CD4-positive, alpha-beta T cell treated with Interleukin-17A for 4 hours (primary cell): ENCODE results near the gene SDCCAG8.

Experiments
- DNase-seq: peaks from one replicate; pipeline ENCODE4 v3.0.0-alpha.2; 2020; ENCODE audit warnings: mixed read lengths

Gene SDCCAG8

DNA sequence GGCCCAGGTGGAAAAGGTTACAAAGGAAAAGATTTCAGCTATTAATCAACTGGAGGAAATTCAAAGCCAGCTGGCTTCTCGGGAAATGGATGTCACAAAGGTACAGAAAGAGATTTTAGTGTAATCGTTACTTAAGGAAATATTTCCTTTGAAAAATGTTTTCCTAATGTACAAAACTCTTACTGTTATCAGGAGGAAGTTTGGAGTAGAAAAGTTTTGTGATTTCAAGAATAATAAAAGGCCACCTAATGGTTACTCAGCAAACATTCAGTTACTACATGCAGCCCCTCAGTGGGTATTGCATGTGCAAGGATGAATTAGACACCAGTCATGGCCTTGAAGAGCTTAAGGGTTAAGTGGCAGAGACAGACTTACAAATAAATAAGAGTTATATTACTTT, 85.2 kb downstream of the SDCCAG8 start:
- no peak for DNase-seq

DNA sequence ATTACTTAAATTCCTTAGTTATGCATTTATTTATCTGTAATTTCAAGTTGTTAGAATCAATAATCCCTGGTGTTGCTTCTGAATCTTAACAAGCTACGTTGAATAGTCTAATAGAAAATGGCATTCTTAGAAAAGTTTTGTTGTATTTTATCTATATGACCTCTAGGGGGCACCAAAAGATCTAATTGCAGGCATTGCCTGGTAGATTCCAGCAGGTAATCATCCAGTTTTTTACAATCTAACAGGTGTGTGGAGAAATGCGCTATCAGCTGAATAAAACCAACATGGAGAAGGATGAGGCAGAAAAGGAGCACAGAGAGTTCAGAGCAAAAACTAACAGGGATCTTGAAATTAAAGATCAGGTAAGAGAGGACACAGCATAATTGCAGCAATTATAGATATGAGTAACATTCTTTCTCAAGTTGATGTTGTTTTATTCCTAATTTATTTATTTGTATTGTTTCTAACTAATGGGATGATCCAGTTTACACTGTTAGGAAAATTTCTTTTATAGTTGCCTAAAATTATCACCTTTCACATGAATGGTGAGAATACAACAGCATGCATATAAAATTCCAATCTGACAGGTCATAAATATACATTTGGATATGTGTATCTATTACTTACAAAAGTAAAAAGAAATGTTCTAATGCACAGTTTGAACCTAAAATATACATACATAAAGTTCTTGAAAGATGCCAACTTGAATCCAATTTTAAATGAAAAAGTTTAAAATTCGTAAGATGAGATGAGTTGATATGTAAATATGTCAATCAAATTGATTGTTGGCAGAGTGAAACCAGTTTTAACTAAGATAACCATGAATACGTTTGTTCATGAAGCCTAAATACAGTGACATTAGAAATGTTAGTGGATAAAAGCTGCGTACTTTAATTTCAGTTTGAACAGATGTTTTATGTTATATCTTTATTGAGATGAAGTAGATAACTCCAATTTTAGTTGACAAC, 88.4 kb downstream of the SDCCAG8 start:
- DNase-seq = no peak

DNA sequence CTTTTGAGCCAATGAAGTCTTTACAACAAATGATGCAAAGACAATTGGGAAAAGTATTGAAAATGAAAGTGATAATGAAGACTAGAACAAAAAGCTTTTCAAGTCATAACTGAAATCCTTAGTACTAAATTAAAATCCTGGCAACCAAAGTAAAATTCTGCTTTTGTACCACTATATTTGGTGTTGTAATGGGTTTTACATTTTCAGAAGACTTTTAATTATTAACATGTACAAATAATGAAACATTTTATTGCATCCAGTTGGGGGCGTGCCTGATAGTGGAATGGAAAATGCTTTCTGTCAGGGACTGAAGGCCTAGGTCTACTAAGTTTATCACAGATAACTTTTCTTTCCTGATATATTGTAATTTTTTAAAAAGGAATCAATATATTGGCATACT, 89.4 kb downstream of the SDCCAG8 start:
- no peak for DNase-seq

DNA sequence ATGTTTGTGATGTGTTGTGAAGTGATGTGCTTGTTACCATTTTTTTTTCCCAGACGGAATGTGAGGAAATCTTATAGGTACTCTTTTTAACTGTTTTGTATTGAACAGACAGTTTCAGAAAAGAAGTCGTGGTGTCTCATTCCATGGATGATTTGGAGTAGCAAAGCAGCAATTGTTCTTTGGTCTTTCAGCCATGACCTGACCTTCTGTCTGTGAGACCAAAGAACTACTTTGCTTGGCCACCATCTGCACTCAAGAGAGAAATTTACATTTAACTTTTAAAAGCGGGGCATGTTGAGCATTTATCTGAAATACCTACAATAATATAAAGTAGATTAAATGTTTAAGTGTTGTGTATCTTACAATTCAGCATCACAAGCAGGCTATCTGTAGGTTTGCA, 90.2 kb downstream of the SDCCAG8 start:
- no peak for DNase-seq

DNA sequence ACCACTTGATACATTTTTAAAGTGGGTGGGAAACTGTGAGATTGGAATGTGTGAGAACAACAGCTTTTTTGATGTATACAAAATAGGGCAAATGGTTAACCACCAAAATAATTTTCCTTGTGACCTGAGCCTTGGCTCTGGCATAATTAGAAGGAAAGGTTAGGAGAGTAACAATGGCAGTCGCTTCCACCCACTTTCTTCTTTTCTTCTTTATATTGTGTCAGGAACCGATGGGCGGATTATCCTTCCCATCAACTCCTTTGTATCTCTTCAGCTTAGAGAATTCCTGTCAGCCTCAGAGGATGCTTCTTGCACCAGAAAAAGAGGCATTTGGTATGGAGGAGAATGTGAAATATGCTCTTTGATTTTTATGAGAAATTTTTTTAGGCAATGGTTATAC, 90.6 kb downstream of the SDCCAG8 start:
- DNase-seq = no peak

DNA sequence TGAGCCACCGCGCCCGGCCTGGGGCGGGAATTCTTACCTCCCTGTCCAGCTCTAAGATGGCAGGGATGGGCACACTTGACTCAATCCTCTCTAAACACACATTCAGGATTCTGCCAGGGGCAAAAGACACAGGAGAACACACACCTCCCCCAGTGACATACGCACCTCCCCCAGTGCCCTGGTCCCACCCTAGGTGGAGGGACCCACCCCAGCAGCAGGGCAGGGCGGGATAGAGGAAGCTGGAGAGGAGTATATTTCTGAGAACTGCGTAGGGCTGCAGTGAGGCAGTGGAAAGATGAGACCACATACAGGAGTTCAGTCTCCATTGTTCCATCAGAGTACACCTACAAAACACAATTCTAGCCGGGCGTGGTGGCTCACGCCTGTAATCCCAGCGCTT, 92.5 kb downstream of the SDCCAG8 start:
- no peak for DNase-seq

DNA sequence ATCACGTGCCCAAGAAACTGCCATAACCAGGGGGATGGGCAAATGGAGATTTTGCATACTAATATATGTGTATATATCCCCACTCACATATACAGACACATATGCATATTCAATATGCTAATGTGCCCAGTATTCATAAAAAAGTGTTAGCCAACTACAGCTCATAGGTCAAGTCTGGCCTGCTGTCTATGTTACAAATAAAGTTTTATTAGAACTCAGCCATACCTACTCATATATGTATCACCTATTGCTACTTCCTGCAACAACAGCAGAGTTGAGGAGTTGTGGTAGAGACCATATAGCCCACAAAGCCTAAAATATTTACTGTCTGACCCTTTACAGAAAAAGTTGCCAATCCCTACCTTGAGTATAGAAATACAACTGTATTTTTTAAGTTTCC, 93.3 kb downstream of the SDCCAG8 start:
- DNase-seq = no peak

DNA sequence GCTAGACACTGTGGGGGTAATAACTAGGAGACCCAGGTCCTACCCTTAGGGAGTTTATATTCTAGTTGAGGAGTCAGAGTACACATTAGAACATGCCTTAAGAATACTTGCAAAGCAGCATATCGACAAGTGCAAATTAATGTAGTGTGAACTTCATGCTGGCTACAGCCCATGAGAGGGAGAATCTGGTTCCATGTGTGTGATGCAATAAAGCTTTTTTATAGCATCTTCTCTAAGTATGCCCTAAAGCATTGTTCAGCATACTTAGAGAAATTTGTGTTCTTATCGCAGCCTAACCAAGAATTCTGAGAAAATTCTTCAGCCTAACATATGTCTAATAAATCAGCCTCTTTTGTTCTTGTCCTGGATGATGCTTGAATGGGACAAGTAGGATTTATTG, 95.5 kb downstream of the SDCCAG8 start:
- DNase-seq = no peak

DNA sequence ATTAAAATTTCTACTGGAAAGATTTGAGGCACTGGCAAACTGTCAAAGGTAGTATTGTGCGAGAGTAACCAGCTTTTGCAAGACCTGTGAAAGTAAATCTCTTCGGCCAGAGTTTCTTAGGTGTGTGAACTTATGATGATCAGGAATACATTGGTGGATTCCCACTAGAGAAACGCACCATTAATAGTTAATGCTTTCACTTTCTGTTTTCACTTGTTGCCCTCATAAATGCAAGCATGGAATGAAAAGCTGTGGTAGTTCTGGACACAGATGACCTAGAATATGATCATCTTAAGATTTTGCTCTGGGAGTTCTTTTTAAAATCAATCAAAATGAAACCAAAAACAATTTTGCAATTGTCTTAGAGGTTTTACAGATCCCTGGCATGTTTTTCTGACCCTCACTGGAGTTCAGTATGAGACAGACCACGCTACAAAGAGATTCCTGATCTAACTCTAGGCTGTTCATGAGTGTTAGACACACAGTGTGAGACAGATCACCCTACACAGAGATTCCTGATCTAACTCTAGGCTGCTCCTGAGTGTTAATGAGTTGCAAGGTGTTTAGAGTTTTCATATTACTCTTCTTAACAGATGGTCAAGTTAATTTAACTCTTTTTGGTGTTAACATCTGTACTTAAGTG, 98.8 kb downstream of the SDCCAG8 start:
- no peak for DNase-seq

DNA sequence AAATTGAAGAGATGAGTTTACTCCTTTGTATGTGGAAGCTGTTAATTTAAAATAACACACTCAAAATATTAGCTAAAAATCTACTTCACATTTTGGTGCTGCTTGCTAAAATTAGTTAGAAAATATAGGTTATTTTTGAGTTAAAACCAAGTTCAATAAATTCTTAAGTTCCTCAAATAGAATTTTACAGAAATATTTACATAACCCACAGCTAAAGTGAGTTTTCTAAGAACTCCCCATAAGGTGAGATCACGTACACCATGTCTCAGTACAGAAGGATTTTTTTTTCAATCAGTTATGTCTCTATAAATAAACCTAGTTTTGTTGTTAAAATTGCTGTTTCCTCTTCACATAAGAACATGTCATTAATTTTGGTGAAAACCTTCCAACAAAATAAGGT, 108.0 kb downstream of the SDCCAG8 start:
- no peak for DNase-seq

DNA sequence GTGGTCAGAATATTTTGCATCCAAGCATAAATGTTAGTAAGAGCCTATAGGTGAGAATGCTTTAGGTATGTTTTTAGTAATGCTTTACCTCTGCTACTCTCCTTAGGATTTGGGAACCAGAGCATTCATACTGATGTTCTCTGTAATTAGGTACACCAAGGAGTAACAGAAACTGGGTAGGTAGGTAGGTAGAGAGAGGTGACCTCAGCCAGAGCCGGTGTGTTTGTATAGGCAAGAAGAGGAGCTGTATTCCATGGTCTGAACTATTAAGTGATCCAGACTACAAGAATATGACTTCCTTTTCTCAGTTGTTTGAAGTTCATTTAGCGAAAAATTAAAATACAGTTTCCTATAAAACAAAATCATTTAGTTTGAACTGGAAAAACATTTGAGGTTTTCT, 108.5 kb downstream of the SDCCAG8 start:
- DNase-seq = no peak

DNA sequence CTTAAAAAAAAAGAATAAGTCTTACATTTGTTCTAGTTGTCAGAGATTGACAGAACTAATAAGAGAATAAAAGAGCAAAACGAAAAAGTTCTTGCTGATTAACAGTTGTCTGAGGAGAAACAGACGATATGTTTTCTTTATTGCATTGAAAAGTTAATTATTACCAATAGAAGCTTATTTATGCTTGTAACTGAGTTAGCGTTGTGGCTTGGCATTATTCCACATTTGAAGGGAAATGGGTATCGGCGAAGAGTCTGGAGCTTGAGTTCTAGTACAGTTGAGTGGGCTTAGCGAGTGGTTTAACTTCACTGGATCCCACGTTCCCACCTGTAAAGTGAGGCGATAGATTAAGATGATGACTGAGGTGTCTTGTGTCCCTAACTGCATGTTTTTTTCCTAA, 109.0 kb downstream of the SDCCAG8 start:
- DNase-seq = no peak

DNA sequence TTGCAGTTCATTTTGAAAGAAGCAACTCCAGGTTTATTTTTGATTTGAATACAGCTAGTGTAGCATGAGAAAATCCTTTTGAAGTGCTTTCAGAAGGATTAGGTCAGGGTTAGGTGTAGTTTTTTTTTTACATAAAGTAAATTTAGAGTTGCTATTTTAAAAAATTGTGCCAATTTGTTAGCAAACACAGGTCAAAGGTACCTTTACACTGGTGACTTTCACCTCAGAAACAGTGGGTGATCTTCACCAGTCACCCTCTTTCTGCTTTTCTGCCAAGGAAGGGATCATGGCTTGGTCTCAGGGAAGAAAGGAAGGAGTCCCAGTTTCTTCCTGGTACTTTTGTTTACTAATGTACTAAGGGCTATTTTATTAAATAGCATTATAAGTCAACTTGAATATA, 111.5 kb downstream of the SDCCAG8 start:
- no peak for DNase-seq

DNA sequence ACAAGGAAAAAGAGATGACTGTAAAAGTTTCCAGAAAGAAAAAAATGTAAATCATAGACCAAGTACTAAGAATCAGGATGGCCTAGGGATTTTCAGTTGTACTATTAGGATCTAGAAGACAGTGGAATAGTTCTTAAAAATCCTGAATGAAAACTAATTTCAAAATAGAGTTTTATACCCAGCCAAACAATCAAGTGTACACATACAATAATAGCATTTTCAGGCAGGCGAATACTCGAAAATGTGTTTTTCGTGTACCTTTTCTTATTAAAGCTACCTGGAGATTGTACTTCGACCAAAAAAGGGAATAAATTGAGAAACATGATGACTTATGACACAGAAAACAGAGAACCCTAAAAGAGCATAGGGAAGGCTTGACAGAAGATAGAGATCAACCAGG, 118.6 kb downstream of the SDCCAG8 start:
- DNase-seq = no peak

DNA sequence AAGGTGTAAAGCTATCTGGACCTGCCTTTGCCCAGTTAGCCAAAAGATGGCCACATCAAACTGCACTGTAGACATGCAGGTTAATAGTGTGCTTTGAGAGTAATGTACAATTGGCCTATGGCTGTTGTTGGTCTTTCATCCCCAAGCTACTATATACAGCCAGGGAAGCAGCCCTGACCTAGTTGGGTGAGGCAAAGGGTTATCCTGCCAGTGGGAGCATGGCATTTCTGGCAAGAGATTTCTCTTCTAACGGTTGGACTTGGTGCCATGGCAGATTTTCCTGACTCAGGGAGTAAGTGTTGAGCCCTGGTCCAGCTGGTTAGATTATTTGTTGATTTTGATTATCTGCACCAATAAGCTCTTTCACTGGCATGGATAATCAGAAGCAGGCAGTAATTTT, 119.8 kb downstream of the SDCCAG8 start:
- DNase-seq = no peak

DNA sequence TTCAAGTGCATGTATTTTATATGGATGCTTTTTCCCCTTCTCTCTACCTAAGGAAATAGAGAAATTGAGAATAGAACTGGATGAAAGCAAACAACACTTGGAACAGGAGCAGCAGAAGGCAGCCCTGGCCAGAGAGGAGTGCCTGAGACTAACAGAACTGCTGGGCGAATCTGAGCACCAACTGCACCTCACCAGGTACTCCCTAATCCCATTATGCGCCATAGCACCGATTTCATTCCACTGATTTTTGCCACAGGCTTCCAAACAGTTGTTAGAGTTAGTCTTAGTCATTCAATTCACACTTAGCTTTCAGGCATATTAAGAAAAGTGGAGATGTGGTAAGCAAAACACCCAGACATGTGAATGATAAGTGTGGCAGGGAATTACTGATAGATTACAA, 122.8 kb downstream of the SDCCAG8 start:
- DNase-seq = no peak

DNA sequence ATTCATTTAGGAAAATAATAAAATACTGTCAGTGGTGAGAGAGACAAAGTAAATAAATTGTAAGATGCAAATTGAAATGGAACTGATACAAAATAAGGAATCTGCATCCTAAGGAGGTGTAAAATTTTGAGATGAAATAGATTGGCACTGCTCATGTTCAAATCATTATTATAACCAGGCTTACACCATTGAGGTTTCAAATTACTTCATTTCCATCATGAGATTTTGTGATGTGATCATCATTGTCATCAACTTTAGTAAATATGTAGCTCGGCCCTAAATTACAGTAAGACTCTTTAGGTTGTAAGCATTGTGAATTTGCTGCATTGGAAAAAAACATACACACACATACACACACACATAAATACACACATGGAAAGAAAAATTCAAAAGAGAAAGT, 123.4 kb downstream of the SDCCAG8 start:
- DNase-seq = no peak

DNA sequence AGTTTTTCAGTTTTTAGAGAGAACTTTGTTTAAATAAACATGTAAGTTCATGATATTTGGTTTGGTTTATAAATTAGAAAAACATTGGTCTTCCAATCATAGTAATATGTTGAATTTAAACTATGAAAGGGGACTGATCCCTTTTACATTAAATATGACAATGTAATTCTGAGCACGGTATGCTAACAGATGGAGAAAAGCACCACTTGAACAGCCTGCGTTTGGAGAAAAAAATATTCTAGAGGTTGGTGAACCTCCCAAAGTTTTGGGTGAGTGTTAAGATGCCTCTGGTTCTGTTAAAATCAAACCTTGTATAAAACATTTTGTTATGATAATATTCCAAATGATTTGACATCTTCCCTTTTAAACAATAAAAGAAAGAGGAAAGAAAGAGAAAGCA, 123.9 kb downstream of the SDCCAG8 start:
- DNase-seq = no peak

DNA sequence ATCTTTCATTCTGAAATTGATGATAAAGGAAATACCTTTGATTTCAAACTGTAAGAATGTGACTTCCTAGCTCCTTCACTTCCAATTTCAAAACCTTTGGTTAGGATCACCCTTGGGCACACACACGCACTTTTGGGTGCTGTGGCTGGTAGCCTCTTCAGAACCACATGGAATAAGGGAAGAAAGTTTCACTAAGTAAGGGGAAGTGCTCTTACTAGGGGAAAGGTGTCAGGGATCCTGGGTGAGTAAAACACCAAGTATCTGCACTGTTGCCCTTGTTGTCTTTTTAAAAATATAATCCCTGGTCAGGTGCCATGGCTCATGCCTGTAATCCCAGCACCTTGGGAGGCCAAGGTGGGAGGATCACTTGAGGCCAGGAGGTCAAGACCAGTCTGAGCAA, 132.4 kb downstream of the SDCCAG8 start:
- no peak for DNase-seq

DNA sequence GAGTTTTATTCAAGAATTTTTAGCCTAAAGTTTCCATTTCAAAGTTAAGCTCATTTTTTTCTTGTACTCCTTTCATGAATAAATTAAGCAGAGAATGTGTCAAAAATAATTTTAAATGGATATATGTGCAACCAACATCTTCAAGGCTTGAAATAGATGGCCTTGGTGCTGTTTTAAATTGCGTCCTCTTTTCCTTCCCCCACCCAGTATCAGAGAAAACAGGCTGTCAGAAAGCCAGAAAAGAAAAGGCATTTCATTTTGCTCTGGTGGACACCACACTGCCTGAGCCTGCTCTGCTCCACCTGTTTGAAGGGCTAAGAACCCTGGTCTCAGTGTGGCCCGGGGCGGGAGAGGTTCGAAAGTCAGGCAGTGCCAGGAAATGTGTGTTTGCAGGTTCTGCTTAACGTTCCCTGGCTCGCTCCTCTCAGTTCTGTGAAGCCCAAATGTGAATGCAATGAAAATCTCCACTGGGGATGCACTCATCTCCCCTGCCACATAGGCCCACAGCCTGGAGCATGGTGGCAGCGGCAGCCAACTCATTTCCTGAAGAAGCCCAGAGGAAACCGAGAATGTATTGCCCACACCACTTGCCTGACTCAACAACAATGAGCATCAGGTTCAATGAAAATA, 134.4 kb downstream of the SDCCAG8 start:
- no peak for DNase-seq

DNA sequence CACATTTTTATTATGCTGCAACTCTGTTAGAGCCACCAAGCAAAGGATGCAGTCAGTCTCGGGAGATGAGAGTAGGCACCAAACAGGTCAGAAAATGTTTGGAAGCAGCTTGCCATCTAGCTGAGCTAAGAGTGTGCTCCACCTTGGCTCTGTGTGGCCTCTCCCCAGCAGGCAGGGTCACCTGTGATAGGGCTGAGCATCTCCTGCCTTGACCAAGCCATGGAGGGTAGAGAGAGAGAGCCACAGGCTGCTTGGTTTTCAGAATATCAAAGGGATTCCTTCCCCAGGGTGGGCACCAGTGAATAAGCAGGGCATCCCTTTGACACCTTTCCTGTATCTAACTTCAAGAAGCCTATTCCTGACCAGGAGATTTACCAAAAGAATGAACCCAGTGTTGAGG, 135.5 kb downstream of the SDCCAG8 start:
- DNase-seq = no peak

DNA sequence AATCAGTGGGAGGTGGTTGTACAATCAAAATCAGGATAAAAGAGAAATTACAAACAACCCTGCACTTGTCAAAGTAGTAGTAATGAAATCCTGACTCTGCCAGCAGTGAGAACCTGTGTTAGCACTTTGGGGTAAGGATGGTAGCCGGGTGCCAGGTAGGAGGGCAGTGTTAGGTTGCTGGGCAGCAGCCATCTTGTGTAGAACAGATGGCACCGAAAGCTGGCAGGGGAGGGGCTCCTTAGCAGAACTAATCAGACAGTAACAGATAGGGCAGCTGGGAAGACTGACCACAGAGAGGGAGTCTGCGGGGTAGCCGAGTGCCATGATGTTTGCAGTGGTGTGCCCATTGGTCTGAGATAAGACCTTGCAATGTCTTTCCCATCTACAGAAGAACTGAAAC, 137.3 kb downstream of the SDCCAG8 start:
- DNase-seq = no peak

DNA sequence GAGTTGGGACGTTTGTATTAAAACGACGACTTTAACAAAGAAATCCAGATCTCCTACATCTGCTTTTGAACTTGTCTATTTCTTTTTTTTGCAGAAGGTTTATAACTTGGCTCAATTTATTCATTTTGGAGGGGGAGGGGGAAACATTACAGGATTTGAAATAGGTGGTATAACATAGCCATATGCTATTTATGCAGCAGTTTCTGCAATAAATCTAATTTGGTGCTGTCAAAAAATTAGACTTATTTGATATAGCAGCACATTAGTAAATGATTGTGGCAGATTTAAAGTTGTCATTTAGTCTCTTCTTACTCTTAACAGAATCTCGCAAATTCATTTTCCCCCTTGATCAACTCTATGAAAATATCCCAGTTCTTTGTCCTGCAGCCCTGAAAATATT, 138.2 kb downstream of the SDCCAG8 start:
- DNase-seq = no peak
